Lower leg skin (tissue), 4 donors: ENCODE measurements around the gene LIPJ. TPM values are rescaled to one million over a fixed set of nuclear protein-coding genes. Genes with fewer than 3 reads are reported as not detected.

Experiments used
- DNase-seq, 2 donors: peaks; one replicate each; pipeline ENCODE4 v3.0.0-alpha.2; 2019; ENCODE audit warnings: low spot score in 2 of 2
- H3K4me3 ChIP-seq: fragments of 200-600 bp; sonication (generic); 2 replicates; pipeline ENCODE4 v1.5.1; 2017; ENCODE audit warnings: mild to moderate bottlenecking, low read depth; ENCODE audit not compliant: poor library complexity, severe bottlenecking
- CTCF ChIP-seq, 3 donors: fragments of 450-650 bp; IDR thresholded peaks; one replicate each; pipeline ENCODE4 v1.5.1; 2016; ENCODE audit warnings: antibody characterized with exemption in 3 of 3, mild to moderate bottlenecking in 3 of 3, moderate library complexity in 2 of 3
- POLR2A ChIP-seq, 2 donors: fragments of 450-650 bp; IDR thresholded peaks; one replicate each; pipeline ENCODE4 v1.6.1; 2016 to 2017; ENCODE audit warnings: antibody characterized with exemption in 2 of 2, mild to moderate bottlenecking in 1 of 2, moderate library complexity in 1 of 2
- WGBS, 2 donors: methylation state at CpG; one replicate each; pipeline ENCODE4 v1.1.5; 2018; 5-methylcytosine and 5-hydroxymethylcytosine counted together
- intact Hi-C: fragments of 100-400 bp; cut with DNase I; formaldehyde crosslinking; loops from one replicate; pipeline ENCODE4 v1.15.0; 2023; ENCODE audit warnings: low total_unique reads
- total RNA-seq, 4 donors: library from RNA; depleted of rRNA; stranded (reverse); fragments of >200 nt; gene quantifications; one replicate each; pipeline ENCODE4 v1.1.0, GENCODE V29; 2016

Gene LIPJ
- total RNA-seq: under 1 TPM in 1 of 4 donors, not detected in 3; 0.15 TPM

DNA sequence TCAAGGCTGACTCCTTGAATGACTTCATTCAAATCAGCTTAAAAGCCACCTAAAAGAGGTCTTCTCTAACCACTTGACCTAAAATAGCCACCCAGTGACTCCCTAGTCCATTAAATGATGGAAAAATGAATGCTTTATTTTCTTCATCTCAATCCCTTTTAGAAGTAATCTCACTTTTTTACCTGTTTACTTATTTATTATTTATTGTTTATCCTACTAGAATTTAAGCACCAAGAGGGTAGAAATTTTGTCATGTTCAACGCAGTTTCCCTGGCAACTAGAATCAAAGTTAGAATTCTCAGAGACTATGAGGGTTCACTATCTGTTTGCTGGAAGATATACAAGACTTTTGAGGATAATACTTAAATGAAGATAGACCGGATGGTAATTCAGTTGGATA, at the start of gene LIPJ:
Gene LIPJ, plus strand, starts transcription at position 301 of the 400 bp plus-strand sequence. CDS start 3,926 bp downstream, outside the sequence.
- WGBS, 2 donors: 84 to 91% methylated on average over 2 of the region's 2 CpGs
- no peak for DNase-seq
- TF ChIP-seq POLR2A (IDR thresholded peaks at IDR 0.05): no peak
- TF ChIP-seq CTCF (IDR thresholded peaks at IDR 0.05): no peak
- intact Hi-C loops: no loop called here
- H3K4me3 ChIP-seq: no peak within 1 kb of the TSS

- no peak overlapping the region for H3K4me3 ChIP-seq
- intact Hi-C loops: no loop called here
- 72 to 84% methylated on average over 2 of the region's 2 CpGs for WGBS, 2 donors
- TF ChIP-seq POLR2A (IDR thresholded peaks at IDR 0.05) (no peak), CTCF (IDR thresholded peaks at IDR 0.05) (no peak)
- no peak for DNase-seq
These were observed 49.2 kb upstream of the LIPJ start for GRCh38 chr10:88537322-88537721.

- no peak for TF ChIP-seq POLR2A (IDR thresholded peaks at IDR 0.05)
- no peak for TF ChIP-seq CTCF (IDR thresholded peaks at IDR 0.05)
- no peak overlapping the region for H3K4me3 ChIP-seq
- DNase-seq: no peak
- 49 to 52% methylated on average over 2 of the region's 2 CpGs for WGBS, 2 donors
- intact Hi-C loops: no loop called here
These were observed 48.5 kb upstream of the LIPJ start for GRCh38 chr10:88538048-88538447.

DNA sequence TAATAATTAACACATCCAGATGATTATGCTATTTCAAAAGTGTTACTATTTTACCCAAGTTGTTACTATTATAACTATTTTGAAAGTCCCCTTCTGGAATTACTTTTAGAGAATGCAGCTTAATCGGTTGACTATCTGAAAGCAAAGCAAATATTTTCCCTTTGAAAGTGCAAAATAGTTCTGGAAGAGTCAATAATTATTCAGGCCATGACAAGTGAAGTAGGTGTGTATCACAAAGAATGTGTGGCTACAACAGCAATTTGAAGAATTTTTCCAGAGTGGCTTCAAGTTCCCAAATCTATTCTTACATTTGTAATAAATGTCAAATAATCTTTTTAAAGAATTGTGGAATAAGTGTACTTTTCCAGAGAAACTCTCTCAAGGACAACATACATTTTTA, 46.2 kb upstream of the LIPJ start:
- no peak for DNase-seq
- H3K4me3 ChIP-seq: no peak overlapping the region
- TF ChIP-seq POLR2A (IDR thresholded peaks at IDR 0.05) (no peak), CTCF (IDR thresholded peaks at IDR 0.05) (no peak)
- 47 to 54% methylated on average over 1 of the region's 1 CpG for WGBS, 2 donors
- intact Hi-C loops: no loop called here

GRCh38 chr10:88541116-88541626, 45.4 kb upstream of the LIPJ start:
- no peak overlapping the region for H3K4me3 ChIP-seq
- TF ChIP-seq CTCF (IDR thresholded peaks at IDR 0.05): no peak
- intact Hi-C loops: no loop called here
- no peak for DNase-seq
- WGBS, 2 donors: 30 to 35% methylated on average over 5 of the region's 5 CpGs

DNA sequence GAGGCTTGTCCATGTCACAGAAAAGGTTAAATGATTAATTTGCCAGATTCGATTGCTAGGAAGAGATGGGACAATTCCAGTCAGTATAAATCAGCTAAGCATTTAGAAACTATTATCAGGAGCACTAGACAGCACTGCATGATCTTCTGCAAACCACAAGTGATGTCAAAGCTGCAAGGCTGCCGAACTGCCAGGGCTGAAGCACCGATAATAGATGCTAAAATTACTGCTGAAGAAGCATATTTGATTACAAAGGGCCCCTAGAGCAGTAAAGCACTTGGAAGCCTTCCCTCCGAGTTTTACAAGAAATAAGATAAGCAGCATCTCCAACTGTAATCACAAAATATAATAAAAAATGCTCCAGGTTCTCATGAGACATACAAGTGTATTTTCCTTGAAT, 44.0 kb upstream of the LIPJ start:
- WGBS, 2 donors: 75 to 77% methylated on average over 4 of the region's 4 CpGs
- intact Hi-C loops: no loop called here
- TF ChIP-seq CTCF (IDR thresholded peaks at IDR 0.05): no peak
- no peak for TF ChIP-seq POLR2A (IDR thresholded peaks at IDR 0.05)
- no peak overlapping the region for H3K4me3 ChIP-seq
- DNase-seq: no peak
